ENCODE results near the gene CRTC3. TPM values are rescaled to one million over a fixed set of nuclear protein-coding genes. Genes with fewer than 3 reads are reported as not detected.
"Not testable (repeated sequence)": the region's sequence is repeated elsewhere in the genome, so short reads cannot be mapped to it uniquely, and the experiment has no call there.

CRTC3 gene
- polyA plus RNA-seq, 1 donor = 28.5 TPM

GRCh38 chr15:90645873-90646575 lies 116.3 kb downstream of the CRTC3 start:
- no peak overlapping the region for H3K27ac ChIP-seq (ENCODE audit: low read length)
- H3K36me3 ChIP-seq (ENCODE audit: control insufficient read depth, insufficient read depth, low read length) = peaks cover 35% of the 10 kb centered on the region
- WGBS (ENCODE audit: insufficient coverage, low lambda C conversion rate) = 60% methylated on average over 2 of the region's 23 CpGs
- DNase-seq = peak; percentile 61 to 65
- H3K4me3 ChIP-seq (ENCODE audit: low read length) = no peak overlapping the region
- H3K9me3 ChIP-seq (ENCODE audit: control insufficient read depth, low read depth, low read length) = peaks cover 3% of the 10 kb centered on the region
- peaks cover 7% of the 10 kb centered on the region for H3K4me1 ChIP-seq (ENCODE audit: control insufficient read depth, insufficient read depth, low read length)
- no peaks in the 10 kb centered on the region for H3K27me3 ChIP-seq (ENCODE audit: control insufficient read depth, insufficient read depth, low read length)

DNA sequence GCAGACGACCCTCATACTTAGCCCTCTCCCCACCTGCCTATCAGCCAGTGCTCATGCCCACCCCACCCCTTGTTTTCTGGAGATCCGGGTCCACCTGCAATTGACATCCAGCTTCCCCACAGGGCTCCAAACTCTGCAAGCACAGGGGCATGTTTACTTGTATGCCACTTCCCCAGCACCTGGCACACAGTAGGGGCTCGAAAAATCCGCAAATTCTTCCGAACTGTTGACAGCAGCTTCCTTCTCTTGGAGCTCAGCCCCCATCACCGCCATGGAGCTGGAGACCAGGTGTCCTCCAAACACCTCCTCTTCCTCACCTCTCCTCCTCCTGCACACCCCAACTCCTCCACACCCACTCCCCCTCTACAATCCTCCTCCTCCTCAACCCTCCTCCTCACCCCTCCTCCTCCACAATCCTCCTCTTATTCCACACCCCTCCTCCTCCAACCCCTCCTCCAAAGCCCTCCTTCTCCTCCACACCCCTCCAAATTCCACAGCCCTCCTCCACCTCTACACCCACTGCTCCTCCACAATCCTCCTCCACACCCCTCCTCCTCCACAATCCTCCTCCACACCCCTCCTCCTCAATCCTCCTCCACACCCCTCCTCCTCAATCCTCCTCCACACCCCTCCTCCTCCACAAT lies 117.1 kb downstream of the CRTC3 start:
- H3K4me1 ChIP-seq (ENCODE audit: control insufficient read depth, insufficient read depth, low read length) = peaks cover 7% of the 10 kb centered on the region
- H3K36me3 ChIP-seq (ENCODE audit: control insufficient read depth, insufficient read depth, low read length) = peaks cover 27% of the 10 kb centered on the region
- WGBS (ENCODE audit: insufficient coverage, low lambda C conversion rate) = no CpG with 5 or more reads among the region's 6 CpGs
- DNase-seq = no peak
- no peak overlapping the region for H3K27ac ChIP-seq (ENCODE audit: low read length)
- H3K27me3 ChIP-seq (ENCODE audit: control insufficient read depth, insufficient read depth, low read length) = no peaks in the 10 kb centered on the region
- peaks cover 3% of the 10 kb centered on the region for H3K9me3 ChIP-seq (ENCODE audit: control insufficient read depth, low read depth, low read length)
- no peak overlapping the region for H3K4me3 ChIP-seq (ENCODE audit: low read length)

DNA sequence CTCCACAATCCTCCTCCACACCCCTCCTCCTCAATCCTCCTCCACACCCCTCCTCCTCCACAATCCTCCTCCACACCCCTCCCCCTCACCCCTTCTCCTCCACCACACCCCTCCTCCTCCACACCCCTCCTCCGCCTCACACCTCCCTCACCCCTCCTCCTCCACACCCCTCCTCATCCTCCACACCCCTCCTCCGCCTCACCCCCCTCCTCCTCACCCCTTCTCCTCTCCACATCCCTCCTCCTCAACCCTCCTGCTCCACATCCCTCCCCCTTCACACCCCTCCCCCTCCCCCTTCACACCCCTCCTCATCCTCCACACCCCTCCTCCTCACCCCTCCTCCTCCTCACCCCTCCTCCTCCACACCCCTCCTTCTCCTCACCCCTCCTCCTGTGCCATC lies 117.6 kb downstream of the CRTC3 start:
- no CpG with 5 or more reads among the region's 2 CpGs for WGBS (ENCODE audit: insufficient coverage, low lambda C conversion rate)
- Histone ChIP-seq H3K27ac (ENCODE audit: low read length) (no peak overlapping the region), H3K9me3 (ENCODE audit: control insufficient read depth, low read depth, low read length) (peaks cover 2% of the 10 kb centered on the region), H3K4me3 (ENCODE audit: low read length) (no peak overlapping the region), H3K27me3 (ENCODE audit: control insufficient read depth, insufficient read depth, low read length) (no peaks in the 10 kb centered on the region), H3K36me3 (ENCODE audit: control insufficient read depth, insufficient read depth, low read length) (peaks cover 22% of the 10 kb centered on the region), H3K4me1 (ENCODE audit: control insufficient read depth, insufficient read depth, low read length) (peaks cover 7% of the 10 kb centered on the region)
- no peak for DNase-seq

DNA sequence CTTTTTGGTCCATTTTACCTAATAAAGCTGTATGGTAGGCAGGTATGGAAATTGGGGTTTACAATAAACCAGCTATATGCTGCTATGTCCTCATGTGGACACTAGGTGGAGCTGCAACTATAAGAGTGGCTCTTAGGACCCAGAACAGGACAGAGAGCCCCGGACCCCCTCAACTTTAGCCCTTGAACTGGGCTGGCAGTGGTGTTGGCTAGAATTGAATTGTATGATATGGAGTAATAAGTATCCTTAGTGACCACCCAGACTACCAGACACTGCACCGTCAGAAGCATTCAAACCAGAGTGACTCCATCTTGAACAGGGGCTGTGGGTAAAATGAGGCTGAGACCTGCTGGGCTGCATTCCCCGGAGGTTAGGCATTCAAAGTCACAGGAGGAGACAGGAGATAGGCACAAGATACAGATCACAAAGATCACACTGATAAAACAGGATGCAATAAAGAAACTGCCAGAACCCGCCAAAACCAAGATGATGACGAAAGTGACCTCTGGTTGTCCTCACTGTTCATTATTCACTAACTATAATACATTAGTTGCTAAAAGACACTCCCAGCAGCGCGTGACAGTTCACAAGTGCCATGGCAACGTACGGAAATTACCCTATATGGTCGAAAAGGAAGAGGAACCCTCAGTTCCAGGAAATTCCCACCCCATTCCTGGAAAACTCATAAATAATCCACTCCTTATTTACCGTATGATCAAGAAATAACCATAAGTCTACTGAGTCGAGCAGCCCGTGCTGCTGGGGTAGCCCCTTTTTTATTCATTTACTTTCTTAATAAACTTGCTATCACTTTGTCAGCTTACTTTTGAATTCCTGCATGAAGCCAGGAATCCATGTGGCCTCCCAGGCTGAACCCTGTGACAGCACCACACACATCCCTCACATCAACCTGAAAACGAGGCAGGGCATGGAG lies 118.7 kb downstream of the CRTC3 start:
- WGBS (ENCODE audit: insufficient coverage, low lambda C conversion rate) = no CpG with 5 or more reads among the region's 14 CpGs

DNA sequence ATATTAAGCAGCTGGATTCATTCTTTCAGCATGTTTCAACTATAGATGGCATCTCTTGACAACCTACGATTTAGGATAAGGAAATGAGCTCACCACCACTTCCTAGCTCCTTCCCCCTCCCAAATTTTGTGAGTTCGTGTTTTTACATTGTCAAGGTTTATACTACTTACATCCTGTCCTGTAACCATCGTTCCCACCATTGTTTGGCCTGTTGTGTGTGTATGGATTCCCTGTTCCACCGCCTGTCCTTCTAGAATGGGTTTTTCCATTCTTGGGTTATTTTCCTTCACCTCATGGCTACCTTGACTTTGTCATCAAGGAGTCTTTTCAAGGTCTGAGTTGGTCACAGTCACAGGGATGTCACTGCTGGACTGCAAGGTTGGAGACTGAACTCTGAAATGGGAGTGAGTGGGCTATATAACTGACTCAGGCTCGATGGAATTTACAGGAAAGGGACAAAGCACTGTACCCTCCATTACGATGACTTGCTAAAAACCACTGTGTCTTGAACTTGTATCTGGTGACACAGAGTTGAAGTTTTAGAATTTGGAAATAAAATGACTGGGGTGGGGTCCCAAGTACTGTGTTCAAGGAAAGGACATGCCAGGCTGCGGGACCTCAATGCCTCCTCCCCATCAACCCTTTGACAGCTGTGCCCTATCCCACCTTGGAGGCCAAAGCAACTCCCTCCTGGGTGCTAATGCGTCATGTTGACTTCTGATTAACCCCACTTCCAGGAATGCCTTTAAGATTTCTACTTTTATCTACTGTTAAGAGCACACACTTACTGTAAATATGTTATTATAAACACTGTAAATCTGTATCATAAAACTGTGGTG lies 120.6 kb downstream of the CRTC3 start:
- H3K9me3 ChIP-seq (ENCODE audit: control insufficient read depth, low read depth, low read length) = no peaks in the 10 kb centered on the region
- H3K4me3 ChIP-seq (ENCODE audit: low read length) = no peak overlapping the region
- DNase-seq = no peak
- H3K27me3 ChIP-seq (ENCODE audit: control insufficient read depth, insufficient read depth, low read length) = no peaks in the 10 kb centered on the region
- no peaks in the 10 kb centered on the region for H3K36me3 ChIP-seq (ENCODE audit: control insufficient read depth, insufficient read depth, low read length)
- no CpG with 5 or more reads among the region's 8 CpGs for WGBS (ENCODE audit: insufficient coverage, low lambda C conversion rate)
- H3K4me1 ChIP-seq (ENCODE audit: control insufficient read depth, insufficient read depth, low read length) = peaks cover 7% of the 10 kb centered on the region
- H3K27ac ChIP-seq (ENCODE audit: low read length) = no peak overlapping the region

More for the DNA sequence above, 118.7 kb downstream of the CRTC3 start:
- DNase-seq = peak; percentile 63 to 67
- Histone ChIP-seq H3K27me3 (ENCODE audit: control insufficient read depth, insufficient read depth, low read length) (no peaks in the 10 kb centered on the region), H3K27ac (ENCODE audit: low read length) (no peak overlapping the region), H3K9me3 (ENCODE audit: control insufficient read depth, low read depth, low read length) (no peaks in the 10 kb centered on the region), H3K4me1 (ENCODE audit: control insufficient read depth, insufficient read depth, low read length) (peaks cover 7% of the 10 kb centered on the region), H3K36me3 (ENCODE audit: control insufficient read depth, insufficient read depth, low read length) (peaks cover 11% of the 10 kb centered on the region), H3K4me3 (ENCODE audit: low read length) (no peak overlapping the region)

DNA sequence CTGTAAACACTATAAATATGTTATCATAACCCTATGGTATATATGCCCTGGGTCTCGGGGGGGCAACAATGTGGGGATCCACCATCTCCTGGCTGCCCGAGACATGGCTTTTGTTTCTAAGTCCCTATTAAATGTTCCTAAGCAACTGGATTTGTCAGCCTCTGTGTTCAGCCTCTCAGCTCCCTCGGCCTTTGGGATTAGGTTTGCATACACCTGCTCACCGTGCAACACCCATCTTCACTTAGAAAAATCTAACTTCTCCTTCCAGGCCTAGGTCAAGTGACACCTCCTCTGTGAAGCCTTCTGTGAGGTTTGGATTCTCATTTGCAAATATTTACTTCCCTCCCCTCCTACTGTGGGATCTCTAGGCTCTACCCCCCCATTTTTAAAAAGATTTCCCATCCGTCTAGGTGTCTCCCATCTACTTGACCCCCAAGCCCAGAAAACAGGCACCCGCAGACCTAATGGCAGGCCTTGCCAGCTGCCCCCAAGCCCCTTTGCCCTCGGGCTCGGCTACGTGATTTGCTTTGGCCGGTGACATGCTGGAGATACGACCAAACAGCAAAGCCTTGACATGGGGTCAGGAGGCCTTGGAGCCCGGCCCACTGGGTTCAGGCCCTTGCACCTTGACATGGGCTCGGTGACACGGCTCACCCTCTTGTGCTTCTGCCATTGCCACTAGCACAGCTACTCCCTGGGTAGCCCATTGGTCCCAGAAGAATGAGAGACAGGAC lies 121.4 kb downstream of the CRTC3 start:
- no peak for DNase-seq
- no peaks in the 10 kb centered on the region for H3K27me3 ChIP-seq (ENCODE audit: control insufficient read depth, insufficient read depth, low read length)
- no peaks in the 10 kb centered on the region for H3K9me3 ChIP-seq (ENCODE audit: control insufficient read depth, low read depth, low read length)
- H3K4me3 ChIP-seq (ENCODE audit: low read length) = no peak overlapping the region
- WGBS (ENCODE audit: insufficient coverage, low lambda C conversion rate) = no CpG with 5 or more reads among the region's 14 CpGs
- H3K36me3 ChIP-seq (ENCODE audit: control insufficient read depth, insufficient read depth, low read length) = no peaks in the 10 kb centered on the region
- no peak overlapping the region for H3K27ac ChIP-seq (ENCODE audit: low read length)
- peaks cover 4% of the 10 kb centered on the region for H3K4me1 ChIP-seq (ENCODE audit: control insufficient read depth, insufficient read depth, low read length)

DNA sequence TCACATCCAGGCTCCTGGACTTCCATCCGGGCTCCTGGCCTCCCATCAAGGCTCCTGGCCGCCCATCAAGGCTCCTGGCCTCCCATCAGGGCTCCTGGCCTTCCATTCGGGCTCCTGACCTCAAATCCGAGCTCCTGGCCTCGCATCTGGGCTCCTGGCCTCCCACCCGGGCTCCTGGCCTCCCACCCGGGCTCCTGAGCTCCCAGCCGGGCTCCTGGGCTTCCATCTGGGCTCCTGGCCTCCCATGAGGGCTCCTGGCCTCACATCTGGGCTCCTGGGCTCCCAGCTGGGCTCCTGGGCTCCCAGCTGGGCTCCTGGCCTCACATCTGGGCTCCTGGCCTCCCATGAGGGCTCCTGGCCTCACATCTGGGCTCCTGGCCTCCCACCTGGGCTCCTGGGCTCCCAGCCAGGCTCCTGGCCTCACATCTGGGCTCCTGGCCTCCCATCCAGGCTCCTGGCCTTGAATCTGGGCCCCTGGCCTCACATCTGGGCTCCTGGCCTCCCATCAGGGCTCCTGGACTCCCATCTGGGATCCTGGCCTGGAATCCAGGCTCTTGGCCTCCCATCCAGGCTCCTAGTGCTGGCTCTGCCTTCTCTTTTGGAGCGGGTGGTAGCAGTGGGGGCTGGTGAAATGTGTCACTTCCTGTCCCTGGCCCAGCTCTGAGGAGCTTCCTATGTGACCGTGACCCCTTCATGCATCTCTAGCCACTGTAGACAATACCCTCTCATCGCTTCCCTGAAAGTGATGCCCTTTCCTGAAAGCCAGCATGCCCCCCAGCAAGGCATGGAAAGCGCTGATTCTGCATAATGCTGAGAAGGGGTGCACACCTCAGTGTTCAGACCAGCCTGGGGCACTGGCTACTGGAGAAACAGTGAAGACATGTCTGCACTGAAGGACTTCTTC lies 124.8 kb downstream of the CRTC3 start:
- no CpG with 5 or more reads among the region's 12 CpGs for WGBS (ENCODE audit: insufficient coverage, low lambda C conversion rate)
- no peak for DNase-seq
- Histone ChIP-seq H3K27ac (ENCODE audit: low read length) (no peak overlapping the region), H3K27me3 (ENCODE audit: control insufficient read depth, insufficient read depth, low read length) (no peaks in the 10 kb centered on the region), H3K4me3 (ENCODE audit: low read length) (no peak overlapping the region), H3K9me3 (ENCODE audit: control insufficient read depth, low read depth, low read length) (no peaks in the 10 kb centered on the region), H3K4me1 (ENCODE audit: control insufficient read depth, insufficient read depth, low read length) (no peaks in the 10 kb centered on the region), H3K36me3 (ENCODE audit: control insufficient read depth, insufficient read depth, low read length) (no peaks in the 10 kb centered on the region)

DNA sequence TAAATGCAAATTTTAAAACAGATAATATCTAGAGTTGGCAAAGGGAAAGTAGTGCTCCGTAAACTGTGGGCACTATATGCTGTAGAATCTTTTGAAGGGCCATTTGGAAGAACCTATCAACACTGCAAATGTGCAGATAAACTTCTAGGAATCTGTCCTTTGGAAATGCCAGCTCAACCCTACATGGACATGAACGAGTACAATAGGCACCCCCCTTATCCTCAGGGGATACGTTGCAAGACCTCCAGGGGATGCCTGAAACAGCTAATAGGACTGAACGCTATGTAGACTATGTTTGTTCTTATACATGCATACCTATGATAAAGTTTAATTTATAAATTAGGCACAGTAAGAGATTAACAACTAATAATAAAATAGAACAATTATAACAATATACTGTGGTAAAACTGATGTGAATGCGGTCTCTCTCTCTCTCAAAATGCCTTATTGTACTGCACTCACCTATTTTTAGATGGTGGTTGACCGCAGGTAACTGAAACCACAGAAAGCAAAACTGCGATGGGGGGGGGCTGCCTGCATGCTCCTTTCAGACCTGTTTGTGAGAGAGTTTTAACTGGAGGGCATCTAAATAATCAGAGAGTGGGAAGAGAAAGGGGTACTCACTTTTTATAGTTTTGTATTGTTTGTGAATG lies 127.9 kb downstream of the CRTC3 start:
- WGBS (ENCODE audit: insufficient coverage, low lambda C conversion rate) = 60% methylated on average over 1 of the region's 7 CpGs
- H3K27me3 ChIP-seq (ENCODE audit: control insufficient read depth, insufficient read depth, low read length); H3K27ac ChIP-seq (ENCODE audit: low read length); H3K4me1 ChIP-seq (ENCODE audit: control insufficient read depth, insufficient read depth, low read length); H3K4me3 ChIP-seq (ENCODE audit: low read length); DNase-seq; H3K9me3 ChIP-seq (ENCODE audit: control insufficient read depth, low read depth, low read length); H3K36me3 ChIP-seq (ENCODE audit: control insufficient read depth, insufficient read depth, low read length): not testable (repeated sequence)

All from large intestine (tissue), 3 donors.